PC-9 (cell line): ENCODE results near the gene C11orf21. TPM values are rescaled to one million over a fixed set of nuclear protein-coding genes. Genes with fewer than 3 reads are reported as not detected.

Experiments
- BruUV-seq: library from RNA; stranded (reverse); fragments of 400-500 nt; replicated peaks from 2 replicates; lab custom pipeline; 2021; lab: Mats Ljungman, UMichigan
- CTCF ChIA-PET: fragments of 300-600 bp; sonication (Branson Sonifier 250); formaldehyde crosslinking; loops from one replicate; lab custom pipeline; 2022; ENCODE audit warnings: antibody characterized with exemption; lab: Charles Lee
- POLR2A ChIA-PET: fragments of 300-600 bp; sonication (Branson Sonifier 250); formaldehyde crosslinking; loops from one replicate; lab custom pipeline; 2022; ENCODE audit warnings: antibody characterized with exemption; ENCODE audit not compliant: unreplicated experiment; lab: Charles Lee
- DNase-seq, 2 experiments: peaks; one replicate each; pipeline versions ENCODE4 v3.0.0 to v3.0.0-alpha.2; 2015 to 2022; ENCODE audit warnings: mixed read lengths in 1 of 2
- H2AFZ ChIP-seq: fragments of 200-600 bp; sonication (generic); 2 replicates; pipeline ENCODE4 v1.8.1; 2017; ENCODE audit warnings: antibody characterized with exemption
- H3F3A ChIP-seq: fragments of 200-600 bp; sonication (generic); 2 replicates; pipeline ENCODE4 v1.8.1; 2017; ENCODE audit warnings: antibody characterized with exemption, mild to moderate bottlenecking, low read depth; ENCODE audit not compliant: insufficient read depth
- H3K27ac ChIP-seq: fragments of 200-600 bp; sonication (generic); 2 replicates; pipeline ENCODE4 v1.6.1; 2016; ENCODE audit warnings: mixed run types
- H3K27me3 ChIP-seq: fragments of 200-600 bp; sonication (generic); 2 replicates; pipeline ENCODE4 v1.6.1; 2016; ENCODE audit warnings: low read depth, mixed run types; ENCODE audit not compliant: insufficient read depth
- H3K36me3 ChIP-seq: fragments of 200-600 bp; sonication (generic); 2 replicates; pipeline ENCODE4 v1.6.1; 2016; ENCODE audit warnings: low read depth, mixed run types
- H3K4me1 ChIP-seq: fragments of 200-600 bp; sonication (generic); replicated peaks from 2 replicates; pipeline ENCODE4 v1.6.1; 2016; ENCODE audit warnings: mixed run types; ENCODE audit not compliant: insufficient read depth
- H3K4me2 ChIP-seq: fragments of 200-600 bp; sonication (generic); 2 replicates; pipeline ENCODE4 v1.6.1; 2017; ENCODE audit warnings: mixed run types
- H3K4me3 ChIP-seq: fragments of 200-600 bp; sonication (generic); 2 replicates; pipeline ENCODE4 v1.6.1; 2016; ENCODE audit warnings: mixed run types
- H3K79me2 ChIP-seq: fragments of 200-600 bp; sonication (generic); 2 replicates; pipeline ENCODE4 v1.6.1; 2017; ENCODE audit warnings: low read depth, mixed run types
- H3K9me2 ChIP-seq: fragments of 200-600 bp; sonication (generic); 2 replicates; pipeline ENCODE4 v1.8.1; 2017; ENCODE audit warnings: mild to moderate bottlenecking; ENCODE audit not compliant: insufficient read depth
- H3K9me3 ChIP-seq: fragments of 200-600 bp; sonication (generic); 2 replicates; pipeline ENCODE4 v1.8.1; 2016; ENCODE audit warnings: low read depth; ENCODE audit not compliant: insufficient read depth
- H4K20me1 ChIP-seq: fragments of 200-600 bp; sonication (generic); 2 replicates; pipeline ENCODE4 v1.8.1; 2017; ENCODE audit not compliant: insufficient read depth
- CTCF ChIP-seq: fragments of 200-600 bp; sonication (generic); conservative IDR thresholded peaks from 2 replicates; pipeline ENCODE4 v1.6.1; 2017; ENCODE audit warnings: mixed run types, antibody characterized with exemption, mild to moderate bottlenecking, moderate library complexity
- EZH2 ChIP-seq: fragments of 200-600 bp; sonication (generic); IDR thresholded peaks from 2 replicates; pipeline ENCODE4 v1.8.0; 2017; ENCODE audit warnings: antibody characterized with exemption, low read depth
- intact Hi-C: fragments of 100-400 bp; cut with micrococcal nuclease; formaldehyde crosslinking; loops from one replicate; pipeline ENCODE4 v1.10.0; 2022; ENCODE audit not compliant: unreplicated experiment
- total RNA-seq: library from RNA; stranded (reverse); gene quantifications from 2 replicates; pipeline ENCODE4 v1.2.3, GENCODE V29; 2021

The C11orf21 gene
- total RNA-seq, 1 experiment from 2014 or later: not detected

DNA sequence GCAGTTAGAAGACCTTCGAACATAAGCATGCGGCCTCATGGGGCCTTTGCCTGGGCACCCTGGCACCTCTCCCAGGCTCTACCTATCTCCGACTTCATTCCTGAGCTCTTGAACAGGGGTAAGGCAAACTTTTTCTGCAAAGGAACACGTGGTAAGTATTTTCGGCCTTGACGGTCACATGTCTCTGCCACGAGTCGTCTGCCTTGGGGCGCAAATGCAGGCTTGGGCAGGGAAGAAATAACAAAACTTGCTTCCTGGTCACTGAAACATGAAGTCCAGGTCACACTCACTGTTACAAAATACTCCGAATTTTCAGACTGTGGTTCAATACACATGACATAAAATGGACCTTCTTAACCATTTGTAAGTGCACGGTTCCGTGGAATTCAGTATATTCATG, 27.9 kb downstream of the C11orf21 start:
- Histone ChIP-seq H3F3A (no peaks in the 10 kb centered on the region), H3K27ac (no peak overlapping the region), H3K27me3 (no peaks in the 10 kb centered on the region), H4K20me1 (no peaks in the 10 kb centered on the region), H3K4me2 (no peak overlapping the region), H3K79me2 (no peaks in the 10 kb centered on the region), H3K9me2 (no peaks in the 10 kb centered on the region), H3K4me3 (no peak overlapping the region), H3K4me1 (0 out of 2 replicates have a peak, but pooled peaks cover 6% of the 10 kb centered on the region), H3K36me3 (no peaks in the 10 kb centered on the region), H2AFZ (no peak overlapping the region), H3K9me3 (no peaks in the 10 kb centered on the region)
- TF ChIP-seq EZH2 (no peak), CTCF (no peak)
- peak in 1 of 2 experiments; percentile 42 for DNase-seq
- intact Hi-C loops: no loop called here
- ChIA-PET CTCF (no interaction called here), POLR2A (no interaction called here)
- BruUV-seq: no TSS peak

DNA sequence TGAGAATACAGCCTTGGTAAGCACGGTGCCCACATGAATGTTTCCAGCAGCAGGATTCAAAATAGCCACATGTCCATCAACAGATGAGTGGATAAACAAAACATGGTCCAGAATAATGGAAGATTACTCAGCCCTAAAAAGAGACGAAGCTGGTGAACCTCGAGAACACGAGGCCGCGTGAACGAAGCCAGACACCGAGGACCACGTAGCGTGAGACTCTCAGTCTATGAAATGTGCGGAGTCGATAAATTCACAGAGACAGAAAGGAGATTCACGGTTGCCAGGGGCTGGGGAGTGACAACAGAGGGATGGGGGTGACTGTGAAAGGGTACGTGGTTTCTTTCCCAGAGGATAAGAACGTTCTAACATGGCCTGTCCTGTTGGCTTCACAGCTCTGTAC, 28.4 kb downstream of the C11orf21 start:
- Histone ChIP-seq H3K79me2 (no peaks in the 10 kb centered on the region), H3K27me3 (no peaks in the 10 kb centered on the region), H4K20me1 (no peaks in the 10 kb centered on the region), H3K27ac (no peak overlapping the region), H3K4me1 (0 out of 2 replicates have a peak, but pooled peaks cover 6% of the 10 kb centered on the region), H3K36me3 (no peaks in the 10 kb centered on the region), H2AFZ (no peak overlapping the region), H3K4me2 (no peak overlapping the region), H3F3A (peaks cover 4% of the 10 kb centered on the region), H3K9me3 (no peaks in the 10 kb centered on the region), H3K4me3 (no peak overlapping the region), H3K9me2 (no peaks in the 10 kb centered on the region)
- BruUV-seq: no TSS peak
- intact Hi-C loops: no loop called here
- no peak for DNase-seq
- POLR2A ChIA-PET: no interaction called here
- TF ChIP-seq CTCF: no peak
- TF ChIP-seq EZH2: no peak
- CTCF ChIA-PET: no interaction called here

DNA sequence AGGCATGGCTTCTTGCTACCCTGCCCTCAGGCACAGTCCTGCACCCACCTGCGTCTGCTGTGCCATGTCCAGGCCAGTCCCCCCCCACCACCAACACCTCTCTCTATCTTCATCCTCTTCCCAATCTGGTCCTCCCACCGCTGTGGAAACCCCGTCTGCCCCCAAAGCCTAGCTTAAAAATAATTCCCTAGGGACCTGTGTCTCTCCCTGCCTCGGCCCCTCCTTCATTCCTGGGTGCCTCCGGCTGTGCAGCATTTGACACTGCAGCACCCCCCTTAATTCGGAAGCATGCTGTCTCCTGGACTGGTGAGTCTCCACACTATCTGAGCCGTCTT, 28.8 kb downstream of the C11orf21 start:
- CTCF ChIA-PET: no interaction called here
- Histone ChIP-seq H2AFZ (no peak overlapping the region), H3K4me3 (no peak overlapping the region), H3K36me3 (no peaks in the 10 kb centered on the region), H4K20me1 (no peaks in the 10 kb centered on the region), H3K9me3 (no peaks in the 10 kb centered on the region), H3K4me2 (no peak overlapping the region), H3K9me2 (no peaks in the 10 kb centered on the region), H3K4me1 (0 out of 2 replicates have a peak, but pooled peaks cover 6% of the 10 kb centered on the region), H3K79me2 (no peaks in the 10 kb centered on the region), H3F3A (peaks cover 7% of the 10 kb centered on the region), H3K27me3 (no peaks in the 10 kb centered on the region), H3K27ac (no peak overlapping the region)
- POLR2A ChIA-PET: no interaction called here
- TF ChIP-seq CTCF: no peak
- no TSS peak for BruUV-seq
- no peak for DNase-seq
- intact Hi-C loops: no loop called here
